H1 (cell line): ENCODE data around the gene PRDM1. TPM values are rescaled to one million over a fixed set of nuclear protein-coding genes. Genes with fewer than 3 reads are reported as not detected.

Source experiments
- CHD1 ChIP-seq: IDR thresholded peaks from 2 replicates; pipeline ENCODE4 v1.6.1; 2012; ENCODE audit warnings: low read depth, low read length, improper control_type of control experiment
- KDM1A ChIP-seq: fragments of 200-600, 300-600 bp; sonication (generic); IDR thresholded peaks from 2 replicates; pipeline ENCODE4 v1.7.1; 2016; ENCODE audit warnings: mild to moderate bottlenecking, low read length, borderline replicate concordance
- NRF1 ChIP-seq: IDR thresholded peaks from 2 replicates; pipeline ENCODE4 v1.6.1; 2011; ENCODE audit warnings: mild to moderate bottlenecking, low read depth, low read length, improper control_type of control experiment
- SIRT6 ChIP-seq: IDR thresholded peaks from one replicate; pipeline ENCODE4 v1.7.1; 2012; ENCODE audit warnings: low read length, inconsistent platforms
- SUZ12 ChIP-seq: fragments of 200-600 bp; sonication (generic); IDR thresholded peaks from 2 replicates; pipeline ENCODE4 v1.6.1; 2012; ENCODE audit warnings: mild to moderate bottlenecking, inconsistent platforms, low read length, moderate library complexity, mixed read lengths
- polyA plus RNA-seq, 7 experiments: library from polyadenylated mRNA; depleted of rRNA in 3 of 7; stranded (reverse) in 5 of 7; unstranded in 2 of 7; fragments of >200 nt in 5 of 7; fragments of 200-250 nt in 2 of 7; gene quantifications; 1 replicate in 5 of 7; 2 replicates in 1 of 7; 4 replicates in 1 of 7; pipeline versions ENCODE4 v1.2.1 to v1.2.3, GENCODE V29; 2011 to 2013; ENCODE audit warnings: missing spikeins in 2 of 7, mixed read lengths in 2 of 7
- total RNA-seq: library from RNA; stranded (reverse); fragmentation: NEBNext Ultra II Directional; extraction: Animal tissue kit (Norgen Biotek cat#: 25700); gene quantifications from 2 replicates; pipeline ENCODE4 v1.2.1, GENCODE V29; 2021
- TF ChIP-seq, protein P1 (sequence below), 3 experiments: IDR thresholded peaks; 1 replicate in 2 of 3; 2 replicates in 1 of 3; pipeline versions ENCODE4 v1.5.1 to v1.6.1; 2011; ENCODE audit warnings: low read length in 3 of 3, mild to moderate bottlenecking in 3 of 3, inconsistent platforms in 2 of 3, low read depth in 1 of 3, moderate library complexity in 1 of 3; ENCODE audit not compliant: insufficient read depth in 1 of 3; ENCODE audit errors: control extremely low read depth in 1 of 3
- TF ChIP-seq, protein P2 (sequence below): IDR thresholded peaks from 2 replicates; pipeline ENCODE4 v1.6.1; 2011; ENCODE audit warnings: low read length, improper control_type of control experiment

The PRDM1 gene
- total and polyA plus RNA-seq, 2 of the 8 experiments (the other 6 are each of a cell fraction or from before 2014, with no cell fraction given) = 0.21 to 0.74 TPM

DNA sequence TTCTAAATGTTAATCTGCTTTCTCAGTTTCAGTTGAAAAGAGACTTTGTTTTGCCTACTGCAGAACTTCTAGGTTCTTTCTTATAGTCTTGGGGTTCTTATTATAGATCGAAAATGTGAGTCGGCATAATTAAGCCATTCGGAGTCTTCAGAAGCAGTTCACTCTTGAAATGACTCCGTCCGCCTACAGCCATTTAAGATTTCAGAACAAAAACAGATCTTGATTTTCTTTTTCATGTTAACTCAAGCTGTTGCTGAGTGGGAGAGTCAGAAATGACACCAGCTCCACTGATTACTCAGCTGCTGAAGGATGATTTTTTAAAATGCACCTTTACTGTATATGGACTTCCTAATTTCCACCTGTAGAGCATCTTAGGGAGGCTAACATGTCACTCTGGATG is 15.9 kb downstream of the PRDM1 start (continued):
- TF ChIP-seq, protein P1, sequence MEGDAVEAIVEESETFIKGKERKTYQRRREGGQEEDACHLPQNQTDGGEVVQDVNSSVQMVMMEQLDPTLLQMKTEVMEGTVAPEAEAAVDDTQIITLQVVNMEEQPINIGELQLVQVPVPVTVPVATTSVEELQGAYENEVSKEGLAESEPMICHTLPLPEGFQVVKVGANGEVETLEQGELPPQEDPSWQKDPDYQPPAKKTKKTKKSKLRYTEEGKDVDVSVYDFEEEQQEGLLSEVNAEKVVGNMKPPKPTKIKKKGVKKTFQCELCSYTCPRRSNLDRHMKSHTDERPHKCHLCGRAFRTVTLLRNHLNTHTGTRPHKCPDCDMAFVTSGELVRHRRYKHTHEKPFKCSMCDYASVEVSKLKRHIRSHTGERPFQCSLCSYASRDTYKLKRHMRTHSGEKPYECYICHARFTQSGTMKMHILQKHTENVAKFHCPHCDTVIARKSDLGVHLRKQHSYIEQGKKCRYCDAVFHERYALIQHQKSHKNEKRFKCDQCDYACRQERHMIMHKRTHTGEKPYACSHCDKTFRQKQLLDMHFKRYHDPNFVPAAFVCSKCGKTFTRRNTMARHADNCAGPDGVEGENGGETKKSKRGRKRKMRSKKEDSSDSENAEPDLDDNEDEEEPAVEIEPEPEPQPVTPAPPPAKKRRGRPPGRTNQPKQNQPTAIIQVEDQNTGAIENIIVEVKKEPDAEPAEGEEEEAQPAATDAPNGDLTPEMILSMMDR (IDR thresholded peaks at IDR 0.05; ENCODE audit: control extremely low read depth in 1 of 3, insufficient read depth in 1 of 3, low read depth in 1 of 3, low read length in 3 of 3) = no peak
- TF ChIP-seq SUZ12 = no peak
- TF ChIP-seq NRF1 = no peak
- TF ChIP-seq, protein P2, sequence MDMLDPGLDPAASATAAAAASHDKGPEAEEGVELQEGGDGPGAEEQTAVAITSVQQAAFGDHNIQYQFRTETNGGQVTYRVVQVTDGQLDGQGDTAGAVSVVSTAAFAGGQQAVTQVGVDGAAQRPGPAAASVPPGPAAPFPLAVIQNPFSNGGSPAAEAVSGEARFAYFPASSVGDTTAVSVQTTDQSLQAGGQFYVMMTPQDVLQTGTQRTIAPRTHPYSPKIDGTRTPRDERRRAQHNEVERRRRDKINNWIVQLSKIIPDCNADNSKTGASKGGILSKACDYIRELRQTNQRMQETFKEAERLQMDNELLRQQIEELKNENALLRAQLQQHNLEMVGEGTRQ = no peak
- no peak for TF ChIP-seq CHD1
- no peak for TF ChIP-seq KDM1A
- no peak for TF ChIP-seq SIRT6
